ENCODE measurements around the gene FHOD3. TPM values are rescaled to one million over a fixed set of nuclear protein-coding genes. Genes with fewer than 3 reads are reported as not detected.

FHOD3 gene
- total RNA-seq, 1 donor from 2014 or later: 16.3 TPM

GRCh38 chr18:36387310-36387709, 89.8 kb downstream of the FHOD3 start:
- Mint-ChIP-seq H3K4me3 (no peak overlapping the region), H3K36me3 (no peaks in the 10 kb centered on the region), H3K27ac (no peak overlapping the region), H3K27me3 (ENCODE audit: low read depth) (no peaks in the 10 kb centered on the region), H3K4me1 (peaks cover 27% of the 10 kb centered on the region), H3K9me3 (no peaks in the 10 kb centered on the region)
- no peak for TF ChIP-seq CTCF (IDR thresholded peaks at IDR 0.05; ENCODE audit: unreplicated experiment)
- DNase-seq (ENCODE audit: low spot score in 2 of 2, unreplicated experiment in 2 of 2): no peak

GRCh38 chr18:36388310-36388709, 90.8 kb downstream of the FHOD3 start:
- Mint-ChIP-seq H3K4me3 (no peak overlapping the region), H3K27ac (no peak overlapping the region), H3K4me1 (peaks cover 21% of the 10 kb centered on the region), H3K36me3 (no peaks in the 10 kb centered on the region), H3K9me3 (no peaks in the 10 kb centered on the region), H3K27me3 (ENCODE audit: low read depth) (no peaks in the 10 kb centered on the region)
- TF ChIP-seq CTCF (IDR thresholded peaks at IDR 0.05; ENCODE audit: unreplicated experiment): no peak
- no peak for DNase-seq (ENCODE audit: low spot score in 2 of 2, unreplicated experiment in 2 of 2)

- H3K27me3 Mint-ChIP-seq (ENCODE audit: low read depth): no peaks in the 10 kb centered on the region
- H3K4me3 Mint-ChIP-seq: no peak overlapping the region
- H3K9me3 Mint-ChIP-seq: peaks cover 5% of the 10 kb centered on the region
- no peak overlapping the region for H3K27ac Mint-ChIP-seq
- no peak for TF ChIP-seq CTCF (IDR thresholded peaks at IDR 0.05; ENCODE audit: unreplicated experiment)
- peaks cover 4% of the 10 kb centered on the region for H3K36me3 Mint-ChIP-seq
- no peak for DNase-seq (ENCODE audit: low spot score in 2 of 2, unreplicated experiment in 2 of 2)
- H3K4me1 Mint-ChIP-seq: peaks cover 20% of the 10 kb centered on the region
These were observed 91.5 kb downstream of the FHOD3 start for GRCh38 chr18:36389027-36389426.

GRCh38 chr18:36389811-36390581, 92.5 kb downstream of the FHOD3 start:
- no peak for DNase-seq (ENCODE audit: low spot score in 2 of 2, unreplicated experiment in 2 of 2)

GRCh38 chr18:36391426-36392145, 94.1 kb downstream of the FHOD3 start:
- Mint-ChIP-seq H3K4me3 (no peak overlapping the region), H3K36me3 (peaks cover 6% of the 10 kb centered on the region), H3K4me1 (peaks cover 20% of the 10 kb centered on the region), H3K9me3 (peaks cover 19% of the 10 kb centered on the region), H3K27me3 (ENCODE audit: low read depth) (no peaks in the 10 kb centered on the region), H3K27ac (no peak overlapping the region)
- no peak for DNase-seq (ENCODE audit: low spot score in 2 of 2, unreplicated experiment in 2 of 2)
- TF ChIP-seq CTCF (IDR thresholded peaks at IDR 0.05; ENCODE audit: unreplicated experiment): no peak

More at GRCh38 chr18:36389811-36390581, 92.5 kb downstream of the FHOD3 start:
- Mint-ChIP-seq H3K27me3 (ENCODE audit: low read depth) (no peaks in the 10 kb centered on the region), H3K4me3 (no peak overlapping the region), H3K9me3 (peaks cover 13% of the 10 kb centered on the region), H3K4me1 (peaks cover 20% of the 10 kb centered on the region), H3K27ac (no peak overlapping the region), H3K36me3 (peaks cover 6% of the 10 kb centered on the region)
- no peak for TF ChIP-seq CTCF (IDR thresholded peaks at IDR 0.05; ENCODE audit: unreplicated experiment)
